ENCODE data around the gene SLC16A12. TPM values are rescaled to one million over a fixed set of nuclear protein-coding genes. Genes with fewer than 3 reads are reported as not detected.
A peak's percentile ranks its signal among the peaks of the same experiment; 100 is the strongest.
"Not testable (repeated sequence)": the region's sequence is repeated elsewhere in the genome, so short reads cannot be mapped to it uniquely, and the experiment has no call there.

Gene SLC16A12
- total RNA-seq, 2 experiments from 2014 or later: not detected

DNA sequence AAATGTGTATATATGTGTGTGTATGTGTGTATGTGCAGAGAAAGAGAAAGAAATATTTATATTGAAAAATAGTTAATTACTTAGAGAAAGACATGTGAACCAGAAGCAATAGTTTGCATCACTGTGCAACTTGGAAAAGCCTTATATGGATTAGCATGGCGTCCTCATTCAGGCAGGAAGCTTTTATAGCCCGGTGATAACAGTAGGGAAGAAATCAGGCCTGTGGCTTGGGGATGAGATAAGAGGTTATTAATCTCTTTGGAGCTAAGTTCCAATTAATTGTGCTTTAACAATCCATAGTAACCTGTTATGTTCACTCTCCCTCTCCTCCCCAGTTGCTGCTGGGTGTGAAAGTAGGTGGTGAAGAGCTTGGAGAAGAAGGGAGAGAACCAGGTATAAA lies 84.5 kb downstream of the SLC16A12 start:
- TF ChIP-seq, protein P1, sequence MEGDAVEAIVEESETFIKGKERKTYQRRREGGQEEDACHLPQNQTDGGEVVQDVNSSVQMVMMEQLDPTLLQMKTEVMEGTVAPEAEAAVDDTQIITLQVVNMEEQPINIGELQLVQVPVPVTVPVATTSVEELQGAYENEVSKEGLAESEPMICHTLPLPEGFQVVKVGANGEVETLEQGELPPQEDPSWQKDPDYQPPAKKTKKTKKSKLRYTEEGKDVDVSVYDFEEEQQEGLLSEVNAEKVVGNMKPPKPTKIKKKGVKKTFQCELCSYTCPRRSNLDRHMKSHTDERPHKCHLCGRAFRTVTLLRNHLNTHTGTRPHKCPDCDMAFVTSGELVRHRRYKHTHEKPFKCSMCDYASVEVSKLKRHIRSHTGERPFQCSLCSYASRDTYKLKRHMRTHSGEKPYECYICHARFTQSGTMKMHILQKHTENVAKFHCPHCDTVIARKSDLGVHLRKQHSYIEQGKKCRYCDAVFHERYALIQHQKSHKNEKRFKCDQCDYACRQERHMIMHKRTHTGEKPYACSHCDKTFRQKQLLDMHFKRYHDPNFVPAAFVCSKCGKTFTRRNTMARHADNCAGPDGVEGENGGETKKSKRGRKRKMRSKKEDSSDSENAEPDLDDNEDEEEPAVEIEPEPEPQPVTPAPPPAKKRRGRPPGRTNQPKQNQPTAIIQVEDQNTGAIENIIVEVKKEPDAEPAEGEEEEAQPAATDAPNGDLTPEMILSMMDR (IDR thresholded peaks at IDR 0.05): no peak
- H3K27ac Mint-ChIP-seq: no peak overlapping the region
- ChIA-PET POLR2A (no interaction called here), CTCF (no interaction called here)
- peaks cover 3% of the 10 kb centered on the region for H3K4me1 Mint-ChIP-seq (ENCODE audit: low read depth)
- no peaks in the 10 kb centered on the region for H3K36me3 Mint-ChIP-seq (ENCODE audit: low read depth)
- ATAC-seq: no peak
- H3K4me3 Mint-ChIP-seq: no peak overlapping the region
- H3K9me3 Mint-ChIP-seq: peaks cover 2% of the 10 kb centered on the region
- H3K27me3 Mint-ChIP-seq: peaks cover 4% of the 10 kb centered on the region
- intact Hi-C loops (cut with micrococcal nuclease): no loop called here
- no peak for DNase-seq

DNA sequence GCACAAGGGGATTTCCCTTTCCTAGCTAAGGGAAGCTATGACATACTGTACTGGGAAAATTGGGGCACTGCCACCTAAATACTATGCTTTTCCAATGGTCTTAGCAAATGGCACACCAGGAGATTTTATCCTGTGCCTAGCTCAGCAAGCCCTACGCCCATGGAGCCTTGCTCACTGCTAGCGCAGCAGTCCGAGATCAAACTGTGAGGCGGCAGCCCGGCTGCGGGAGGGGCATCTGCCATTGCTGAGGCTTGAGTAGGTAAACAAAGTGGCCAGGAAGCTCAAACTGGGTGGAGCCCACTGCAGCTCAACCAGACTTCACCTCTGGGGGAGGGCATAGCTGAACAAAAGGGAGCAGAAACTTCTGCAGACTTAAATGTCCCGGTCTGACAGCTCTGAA lies 90.6 kb downstream of the SLC16A12 start:
- DNase-seq; intact Hi-C loops (cut with micrococcal nuclease); H3K27me3 Mint-ChIP-seq; H3K4me1 Mint-ChIP-seq (ENCODE audit: low read depth); H3K4me3 Mint-ChIP-seq; H3K27ac Mint-ChIP-seq; H3K9me3 Mint-ChIP-seq; ATAC-seq; CTCF ChIA-PET; H3K36me3 Mint-ChIP-seq (ENCODE audit: low read depth): not testable (repeated sequence)
- POLR2A ChIA-PET: interaction anchor here (0.5 kb wide), 1 partner anchor 360 kb away, joined by 3 read pairs; no protein-coding TSS in a partner anchor

DNA sequence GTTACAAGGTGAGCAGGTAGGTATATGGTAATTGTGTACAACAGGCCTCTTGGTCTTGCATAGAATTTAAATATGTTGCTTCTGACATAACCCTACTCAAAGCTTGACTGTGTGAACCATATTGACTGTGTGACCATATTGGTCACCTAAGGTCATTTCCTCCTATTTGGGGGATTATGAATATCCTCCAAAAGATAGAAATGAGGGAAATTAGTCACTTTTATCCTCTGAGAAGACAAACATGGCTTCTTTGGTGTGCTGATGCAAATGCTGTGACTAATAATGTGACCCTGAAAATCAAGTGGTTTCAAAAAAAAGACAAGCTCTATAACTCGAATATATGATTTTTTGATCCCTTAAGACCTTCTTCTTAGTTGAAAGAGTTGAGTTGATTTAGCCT lies 93.1 kb downstream of the SLC16A12 start:
- ChIA-PET POLR2A (no interaction called here), CTCF (no interaction called here)
- Mint-ChIP-seq H3K27ac (no peak overlapping the region), H3K27me3 (peaks cover 14% of the 10 kb centered on the region), H3K4me1 (ENCODE audit: low read depth) (no peaks in the 10 kb centered on the region), H3K9me3 (peaks cover 5% of the 10 kb centered on the region), H3K36me3 (ENCODE audit: low read depth) (no peaks in the 10 kb centered on the region), H3K4me3 (no peak overlapping the region)
- peak; percentile 17 for ATAC-seq
- TF ChIP-seq, protein P1 (IDR thresholded peaks at IDR 0.05): no peak
- DNase-seq: no peak
- intact Hi-C loops (cut with micrococcal nuclease): no loop called here

DNA sequence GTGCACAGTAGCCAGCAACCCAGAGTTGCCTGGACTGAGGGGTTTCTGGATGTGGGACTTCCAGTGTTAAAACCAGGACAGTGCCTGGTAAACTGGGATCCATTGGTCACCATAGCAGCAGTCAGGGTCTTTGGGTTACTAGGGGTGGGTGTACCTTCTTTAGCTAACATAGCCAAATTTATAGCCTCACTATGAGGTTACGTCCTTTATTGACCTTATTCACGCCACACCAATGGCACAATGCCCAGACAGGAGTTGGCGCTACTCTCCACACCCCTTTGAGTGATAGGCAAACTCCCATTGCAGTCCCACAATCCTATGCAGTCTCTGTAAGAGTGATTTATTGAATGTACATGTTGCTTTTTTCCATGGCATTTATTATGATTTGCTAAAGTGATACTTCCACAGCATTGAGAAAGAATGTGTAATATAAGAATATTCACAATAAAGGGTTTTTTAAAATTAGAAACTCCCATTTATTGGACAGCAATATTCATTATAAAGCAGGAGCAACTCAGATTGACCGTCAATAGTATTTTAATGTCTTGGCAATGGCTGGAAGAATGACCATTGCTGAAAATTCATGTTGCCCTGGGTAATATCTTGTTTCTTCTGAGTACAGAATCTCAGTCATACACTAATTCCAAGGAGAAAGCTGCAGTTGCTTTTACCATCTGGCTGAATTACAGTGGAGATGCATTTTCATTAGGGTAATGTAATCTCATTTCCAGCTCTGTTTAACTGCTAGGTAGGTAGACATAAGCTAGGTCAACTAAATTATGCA lies 95.0 kb downstream of the SLC16A12 start:
- CTCF ChIA-PET: no interaction called here
- intact Hi-C loops (cut with micrococcal nuclease): no loop called here
- no peak overlapping the region for H3K4me3 Mint-ChIP-seq
- TF ChIP-seq, protein P1 (IDR thresholded peaks at IDR 0.05): no peak
- POLR2A ChIA-PET: no interaction called here
- H3K4me1 Mint-ChIP-seq (ENCODE audit: low read depth): no peaks in the 10 kb centered on the region
- no peak for ATAC-seq
- no peaks in the 10 kb centered on the region for H3K9me3 Mint-ChIP-seq
- H3K27ac Mint-ChIP-seq: no peak overlapping the region
- H3K27me3 Mint-ChIP-seq: peaks cover 18% of the 10 kb centered on the region
- H3K36me3 Mint-ChIP-seq (ENCODE audit: low read depth): no peaks in the 10 kb centered on the region
- DNase-seq: no peak

DNA sequence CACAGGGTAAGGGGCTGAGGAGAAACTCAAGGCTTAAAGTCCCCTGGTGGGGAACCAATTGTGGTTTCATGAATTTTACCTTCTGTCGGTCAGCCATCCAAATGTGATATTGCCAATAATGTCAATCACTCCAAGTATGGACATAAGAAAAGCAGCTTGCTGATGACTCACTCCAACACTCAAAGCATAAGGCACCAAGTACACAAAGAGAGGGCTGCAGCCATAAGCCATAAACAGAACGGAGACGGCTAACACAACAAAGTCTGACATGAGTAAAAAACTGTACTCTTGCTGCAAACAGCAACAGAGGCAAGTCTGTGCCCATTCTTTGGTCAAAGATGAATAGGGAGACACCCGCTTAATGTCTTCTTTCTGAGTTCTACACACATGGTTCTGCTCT lies 96.9 kb downstream of the SLC16A12 start:
- intact Hi-C loops (cut with micrococcal nuclease): no loop called here
- no peak for DNase-seq
- ATAC-seq: no peak
- Mint-ChIP-seq H3K27ac (no peak overlapping the region), H3K36me3 (ENCODE audit: low read depth) (no peaks in the 10 kb centered on the region), H3K27me3 (peaks cover 19% of the 10 kb centered on the region), H3K9me3 (no peaks in the 10 kb centered on the region), H3K4me3 (no peak overlapping the region), H3K4me1 (ENCODE audit: low read depth) (no peaks in the 10 kb centered on the region)
- ChIA-PET POLR2A (no interaction called here), CTCF (no interaction called here)
- TF ChIP-seq, protein P1 (IDR thresholded peaks at IDR 0.05): no peak

Data from activated CD8-positive, alpha-beta T cell treated with anti-CD3 and anti-CD28 coated beads for 36 hours (primary cell).